ENCODE data around the gene FRMPD4. TPM values are rescaled to one million over a fixed set of nuclear protein-coding genes. Genes with fewer than 3 reads are reported as not detected.

The FRMPD4 gene
- total and polyA plus RNA-seq, 2 experiments from 2014 or later: 0.19 to 0.80 TPM

GRCh38 chrX:12657881-12658280 is 519.6 kb downstream of the FRMPD4 start (continued):
- no peak for TF ChIP-seq ZNF462 (CRISPR knock-in tag; IDR thresholded peaks at IDR 0.05)
- no peak for TF ChIP-seq JUNB (IDR thresholded peaks at IDR 0.05; ENCODE audit: unreplicated experiment)
- TF ChIP-seq POLR2AphosphoS5 (IDR thresholded peaks at IDR 0.05; ENCODE audit: low read depth): no peak
- no peak for TF ChIP-seq EZH2 (IDR thresholded peaks at IDR 0.05; ENCODE audit: low read depth, unreplicated experiment)
- TF ChIP-seq ETS1 (IDR thresholded peaks at IDR 0.05): no peak
- no peak for TF ChIP-seq ZNF331 (CRISPR knock-in tag; IDR thresholded peaks at IDR 0.05; ENCODE audit: low read depth)
- no peak for TF ChIP-seq REST (IDR thresholded peaks at IDR 0.05; ENCODE audit: unreplicated experiment)
- TF ChIP-seq ZNF114 (CRISPR knock-in tag; IDR thresholded peaks at IDR 0.05): no peak
- TF ChIP-seq STAT1 (IDR thresholded peaks at IDR 0.05; ENCODE audit: unreplicated experiment): no peak
- TF ChIP-seq CREB1 (CRISPR knock-in tag; IDR thresholded peaks at IDR 0.05; ENCODE audit: low read depth): no peak
- TF ChIP-seq NANOG (IDR thresholded peaks at IDR 0.05; ENCODE audit: borderline replicate concordance): no peak

Data from GM23338 (cell line).